ENCODE results near the gene SULT1A4. TPM values are rescaled to one million over a fixed set of nuclear protein-coding genes. Genes with fewer than 3 reads are reported as not detected.

SULT1A4 gene
- total RNA-seq, 1 donor from 2014 or later: 2.9 TPM

Other genes with a start within 250 kb of the SULT1A4 start
- gene NPIPB11, start 53.2 kb upstream of the SULT1A4 start, total RNA-seq: 0.43 and 0.75 TPM in 2 replicates
- gene BOLA2, start 5.6 kb upstream of the SULT1A4 start, total RNA-seq: 29.8 and 36.0 TPM in 2 replicates
- 51.7 and 79.1 TPM in 2 replicates for gene SLX1B, start 5.4 kb upstream of the SULT1A4 start, total RNA-seq
- 2.3 and 9.5 TPM in 2 replicates for gene NPIPB12, start 46.5 kb downstream of the SULT1A4 start, total RNA-seq
- gene SPN, start 203.3 kb downstream of the SULT1A4 start, total RNA-seq: 0.43 TPM in 1 of 2 replicates, not detected in the other
- 89.9 and 148 TPM in 2 replicates for gene QPRT, start 219.3 kb downstream of the SULT1A4 start, total RNA-seq